ENCODE measurements around the gene MAT2B. TPM values are rescaled to one million over a fixed set of nuclear protein-coding genes. Genes with fewer than 3 reads are reported as not detected.

Gene MAT2B
- total and polyA plus RNA-seq, 9 of the 15 experiments (the other 6 are each of a cell fraction or from before 2014, with no cell fraction given) = 32.0 to 57.7 (median 43.6) TPM

DNA sequence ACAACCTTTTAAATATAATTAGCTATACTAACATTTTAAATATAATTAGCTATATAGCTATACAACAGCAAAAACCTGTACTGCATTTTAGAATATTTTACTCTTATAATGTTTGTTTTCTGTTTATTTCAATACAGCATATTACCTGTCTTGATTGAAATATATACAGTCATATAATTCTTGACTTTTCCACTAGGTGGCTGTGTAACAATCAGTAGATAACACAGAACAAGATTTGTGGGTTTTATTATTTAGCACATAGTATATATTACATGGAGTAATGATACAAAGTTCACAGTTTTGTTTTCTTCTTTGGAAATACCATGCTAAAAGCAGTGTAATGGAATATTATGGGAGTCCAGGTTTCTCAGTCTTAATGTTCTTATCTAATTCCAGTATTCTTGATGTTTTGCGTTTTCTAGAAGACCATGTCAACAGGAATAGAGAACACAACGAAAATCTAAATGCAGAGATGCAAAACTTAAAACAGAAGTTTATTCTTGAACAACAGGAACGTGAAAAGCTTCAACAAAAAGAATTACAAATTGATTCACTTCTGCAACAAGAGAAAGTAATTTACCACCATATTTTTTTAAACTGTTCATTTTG is 31.7 kb upstream of the MAT2B start (continued):
- TF ChIP-seq CBFB (CRISPR knock-in tag; IDR thresholded peaks at IDR 0.05) (no peak), TAL1 (IDR thresholded peaks at IDR 0.05) (no peak), NFRKB (IDR thresholded peaks at IDR 0.05; ENCODE audit: low read depth) (no peak), OTX1 (CRISPR knock-in tag; IDR thresholded peaks at IDR 0.05) (no peak)

DNA sequence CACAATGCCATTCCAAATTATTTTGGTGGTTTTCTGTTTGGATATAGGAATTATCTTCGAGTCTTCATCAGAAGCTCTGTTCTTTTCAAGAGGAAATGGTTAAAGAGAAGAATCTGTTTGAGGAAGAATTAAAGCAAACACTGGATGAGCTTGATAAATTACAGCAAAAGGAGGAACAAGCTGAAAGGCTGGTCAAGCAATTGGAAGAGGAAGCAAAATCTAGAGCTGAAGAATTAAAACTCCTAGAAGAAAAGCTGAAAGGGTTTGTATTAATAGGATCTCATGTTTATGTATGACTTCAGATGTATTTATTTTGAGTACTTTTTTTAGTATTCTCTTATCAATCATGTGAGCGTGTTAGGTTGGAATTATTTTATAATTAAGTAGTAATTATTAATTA is 30.0 kb upstream of the MAT2B start:
- Histone ChIP-seq H3K9ac (ENCODE audit: insufficient read depth in 1 of 2, low read depth in 2 of 2, low read length in 2 of 2) (no peak overlapping the region), H2AFZ (ENCODE audit: low read depth, low read length) (no peak overlapping the region), H3K4me2 (ENCODE audit: insufficient read depth, low read length) (no peak overlapping the region), H3K4me1 (replicated peaks in 1 of 2; ENCODE audit: control insufficient read depth in 2 of 2, insufficient read depth in 2 of 2, low read length in 2 of 2) (no peaks in the 10 kb centered on the region), H3K4me3 (no peak overlapping the region), H3K9me1 (ENCODE audit: control insufficient read depth, insufficient read depth, low read length) (no peaks in the 10 kb centered on the region), H4K20me1 (replicated peaks; ENCODE audit: control insufficient read depth, insufficient read depth, low read length) (no peaks in the 10 kb centered on the region), H3K79me2 (ENCODE audit: control insufficient read depth, insufficient read depth, low read length) (no peaks in the 10 kb centered on the region), H3K9me3 (replicated peaks; ENCODE audit: control insufficient read depth, insufficient read depth, low read depth, low read length) (no peaks in the 10 kb centered on the region), H3K36me3 (ENCODE audit: control insufficient read depth, insufficient read depth, low read length) (peaks cover 93% of the 10 kb centered on the region), H3K27ac (ENCODE audit: extremely low read depth, low read depth, low read length) (no peak overlapping the region), H3K27me3 (ENCODE audit: control insufficient read depth in 2 of 2, insufficient read depth in 2 of 2, low read length in 2 of 2) (no peaks in the 10 kb centered on the region)
- FAIRE-seq (no peak), DNase-seq (ENCODE audit: extremely low read depth in 1 of 4, low spot score in 3 of 4) (no peak), ATAC-seq (no peak)
- peak; percentile 98 for TF ChIP-seq ZNF583 (CRISPR knock-in tag; IDR thresholded peaks at IDR 0.05)
- no peak for TF ChIP-seq ETS2 (tag; IDR thresholded peaks at IDR 0.05; ENCODE audit: borderline replicate concordance, poor library complexity, severe bottlenecking)
- no peak for TF ChIP-seq CHCHD3 (CRISPR knock-in tag; IDR thresholded peaks at IDR 0.05)
- TF ChIP-seq TCFL5 (CRISPR knock-in tag; conservative IDR thresholded peaks at IDR 0.05) = no peak
- TF ChIP-seq TFAM (CRISPR knock-in tag; conservative IDR thresholded peaks at IDR 0.05) = no peak
- TF ChIP-seq NFIX (CRISPR knock-in tag; IDR thresholded peaks at IDR 0.05; ENCODE audit: low read depth) = no peak
- peak; percentile 23 for TF ChIP-seq MEIS2 (IDR thresholded peaks at IDR 0.05; ENCODE audit: partially characterized antibody)
- ChIA-PET CTCF (ENCODE audit: low intra/inter-chr PET ratio) (no interaction called here), POLR2A (interaction anchor here (0.8 to 4.2 kb wide), 2 partner anchors 14 to 27 kb away, joined by 4 to 30 read pairs; partner anchors contain the start of genes HMMR and NUDCD2)
- intact Hi-C loops (cut with micrococcal nuclease) (no loop called here), in situ Hi-C loops (cut with MboI) (no loop called here)
- WGBS (ENCODE audit: insufficient coverage, low coverage, missing lambda C conversion rate) = 88% methylated on average over 2 of the region's 2 CpGs
- no TSS peak for BruUV-seq (replicated peaks)

Measured in K562 (cell line).